HepG2 (cell line): ENCODE data around the gene AANAT. TPM values are rescaled to one million over a fixed set of nuclear protein-coding genes. Genes with fewer than 3 reads are reported as not detected.

ENCODE experiments used
- ATF1 ChIP-seq: IDR thresholded peaks from 2 replicates; pipeline ENCODE4 v1.6.1; 2016; ENCODE audit warnings: mild to moderate bottlenecking, control low read depth
- CENPBD1 ChIP-seq: sonication (generic); formaldehyde crosslinking; IDR thresholded peaks from 2 replicates; pipeline ENCODE4 v1.8.0; 2022; ENCODE audit warnings: missing genetic modification reagents, low read depth, mild to moderate bottlenecking, borderline replicate concordance
- CREBL2 ChIP-seq: sonication (generic); formaldehyde crosslinking; IDR thresholded peaks from 2 replicates; pipeline ENCODE4 v1.8.1; 2023; ENCODE audit warnings: missing genetic modification reagents, mild to moderate bottlenecking, borderline replicate concordance
- FOXO4 ChIP-seq: sonication (generic); formaldehyde crosslinking; conservative IDR thresholded peaks from 2 replicates; pipeline ENCODE4 v1.8.1; 2023; ENCODE audit warnings: missing genetic modification reagents
- FOXP1 ChIP-seq, 2 experiments: fragments of 450-650 bp in 1 of 2; IDR thresholded peaks; 2 replicates each; pipeline ENCODE4 v1.6.1; 2017 to 2018; ENCODE audit warnings: antibody characterized with exemption in 1 of 2
- FOXP4 ChIP-seq: sonication (generic); formaldehyde crosslinking; IDR thresholded peaks from 2 replicates; pipeline ENCODE4 v1.4.0; 2020; ENCODE audit warnings: missing genetic modification reagents
- GRHL1 ChIP-seq: sonication (generic); formaldehyde crosslinking; conservative IDR thresholded peaks from 2 replicates; pipeline ENCODE4 v1.8.0; 2022; ENCODE audit warnings: missing genetic modification reagents
- MLLT10 ChIP-seq: sonication (generic); formaldehyde crosslinking; IDR thresholded peaks from 2 replicates; pipeline ENCODE4 v1.4.0; 2020; ENCODE audit warnings: missing genetic modification reagents
- MYC ChIP-seq: sonication (generic); formaldehyde crosslinking; IDR thresholded peaks from 2 replicates; pipeline ENCODE4 v1.9.0; 2021; ENCODE audit warnings: missing genetic modification reagents, borderline replicate concordance
- NAIF1 ChIP-seq: sonication (generic); formaldehyde crosslinking; IDR thresholded peaks from 2 replicates; pipeline ENCODE4 v1.5.0; 2020; ENCODE audit warnings: mild to moderate bottlenecking, missing genetic modification reagents, borderline replicate concordance
- NCOA2 ChIP-seq: sonication (generic); formaldehyde crosslinking; IDR thresholded peaks from 2 replicates; pipeline ENCODE4 v1.8.0; 2022; ENCODE audit warnings: inconsistent platforms
- PCBP1 ChIP-seq: fragments of 200-400 bp; formaldehyde crosslinking; IDR thresholded peaks from 2 replicates; pipeline ENCODE4 v1.6.1; 2017; ENCODE audit warnings: mild to moderate bottlenecking, low read depth, low read length, borderline replicate concordance
- RFX1 ChIP-seq: fragments of 450-650 bp; IDR thresholded peaks from 2 replicates; pipeline ENCODE4 v1.6.1; 2017
- SNAPC2 ChIP-seq: sonication (generic); formaldehyde crosslinking; IDR thresholded peaks from 2 replicates; pipeline ENCODE4 v1.8.1; 2022; ENCODE audit warnings: mild to moderate bottlenecking, missing genetic modification reagents
- TBX3 ChIP-seq: fragments of 450-650 bp; IDR thresholded peaks from 2 replicates; pipeline ENCODE4 v1.6.1; 2017; ENCODE audit warnings: antibody characterized with exemption, mild to moderate bottlenecking, inconsistent platforms, borderline replicate concordance
- ZNF225 ChIP-seq: sonication (generic); formaldehyde crosslinking; IDR thresholded peaks from 2 replicates; pipeline ENCODE4 v1.4.0; 2020; ENCODE audit warnings: mild to moderate bottlenecking, missing genetic modification reagents
- ZNF446 ChIP-seq: sonication (generic); formaldehyde crosslinking; IDR thresholded peaks from 2 replicates; pipeline ENCODE4 v1.5.0; 2020; ENCODE audit warnings: mild to moderate bottlenecking, missing genetic modification reagents
- ZNF550 ChIP-seq: sonication (generic); formaldehyde crosslinking; IDR thresholded peaks from 2 replicates; pipeline ENCODE4 v1.4.0; 2020; ENCODE audit warnings: mild to moderate bottlenecking, missing genetic modification reagents, borderline replicate concordance
- ZNF614 ChIP-seq: IDR thresholded peaks from 2 replicates; pipeline ENCODE4 v1.6.1; 2018; ENCODE audit warnings: missing biosample characterization, missing genetic modification reagents, inconsistent platforms, borderline replicate concordance
- ZNF781 ChIP-seq: sonication (generic); formaldehyde crosslinking; IDR thresholded peaks from 2 replicates; pipeline ENCODE4 v1.5.1; 2020; ENCODE audit warnings: borderline replicate concordance, mild to moderate bottlenecking, missing genetic modification reagents; ENCODE audit errors: not compliant biosample characterization
- ZNF790 ChIP-seq: sonication (generic); formaldehyde crosslinking; IDR thresholded peaks from 2 replicates; pipeline ENCODE4 v1.8.0; 2022; ENCODE audit warnings: missing genetic modification reagents, mild to moderate bottlenecking, borderline replicate concordance
- ZSCAN21 ChIP-seq: sonication (generic); formaldehyde crosslinking; IDR thresholded peaks from 2 replicates; pipeline ENCODE4 v1.8.0; 2022; ENCODE audit warnings: mild to moderate bottlenecking, missing genetic modification reagents, moderate library complexity, borderline replicate concordance
- ZSCAN29 ChIP-seq: sonication (generic); formaldehyde crosslinking; conservative IDR thresholded peaks from 2 replicates; pipeline ENCODE4 v1.4.0; 2020; ENCODE audit warnings: mild to moderate bottlenecking, missing genetic modification reagents
- polyA plus RNA-seq, 8 experiments: library from polyadenylated mRNA; depleted of rRNA in 3 of 8; stranded (reverse) in 7 of 8; unstranded in 1 of 8; fragments of >200 nt; fragmentation: Illumina TruSeq in 4 of 8; extraction: Trizol in 4 of 8; gene quantifications; 2 replicates each; pipeline versions ENCODE4 v1.2.1 to v1.2.3, GENCODE V29; 2011 to 2016; ENCODE audit warnings: low read depth in 4 of 8, missing spikeins in 1 of 8, mixed read lengths in 1 of 8; ENCODE audit not compliant: insufficient read depth in 1 of 8
- total RNA-seq, 5 experiments: library from RNA; depleted of rRNA; stranded (reverse); fragments of >200 nt; fragmentation: Illumina TruSeq; extraction: Trizol; gene quantifications; 2 replicates each; pipeline ENCODE4 v1.2.3, GENCODE V29; 2016; ENCODE audit warnings: low read depth in 1 of 5

Gene AANAT
- total and polyA plus RNA-seq, 2 of the 13 experiments (the other 11 are each of a cell fraction or from before 2014, with no cell fraction given) = 0.07 TPM; not detected in 1

- peak; percentile 49; the same call in 1 of the 2 replicates for TF ChIP-seq FOXP4 (CRISPR knock-in tag)
- peak; percentile 81; the same call in 1 of the 2 replicates for TF ChIP-seq MYC (CRISPR knock-in tag)
- peak; percentile 58; the same call in 1 of the 2 replicates for TF ChIP-seq ZNF614 (CRISPR knock-in tag)
- no peak for TF ChIP-seq GRHL1
- peak; percentile 39 for TF ChIP-seq ZSCAN29 (CRISPR knock-in tag)
- TF ChIP-seq NCOA2 (CRISPR knock-in tag) = peak; percentile 18; the same call in 1 of the 2 replicates
- no peak for TF ChIP-seq FOXO4 (CRISPR knock-in tag)
- TF ChIP-seq ZSCAN21 (CRISPR knock-in tag) = peak; percentile 65
- no peak for TF ChIP-seq ZNF225 (CRISPR knock-in tag)
- TF ChIP-seq CENPBD1 (CRISPR knock-in tag) = no peak; the same call in 1 of the 2 replicates
- TF ChIP-seq ZNF550 (CRISPR knock-in tag) = peak; percentile 60; the same call in 1 of the 2 replicates
- TF ChIP-seq ZNF790 (CRISPR knock-in tag) = no peak; the same call in 1 of the 2 replicates
- no peak for TF ChIP-seq MLLT10 (CRISPR knock-in tag)
- TF ChIP-seq CREBL2 (CRISPR knock-in tag) = no peak
- no peak for TF ChIP-seq TBX3
- TF ChIP-seq ATF1 (CRISPR knock-in tag) = no peak
- no peak for TF ChIP-seq ZNF781 (CRISPR knock-in tag)
- TF ChIP-seq RFX1 = no peak
- no peak for TF ChIP-seq ZNF446 (CRISPR knock-in tag)
- no peak for TF ChIP-seq FOXP1 (IDR thresholded peaks at IDR 0.05)
- peak; percentile 9; the same call in 1 of the 2 replicates for TF ChIP-seq FOXP1 (CRISPR knock-in tag; IDR thresholded peaks at IDR 0.05)
- no peak for TF ChIP-seq SNAPC2 (CRISPR knock-in tag)
- no peak for TF ChIP-seq PCBP1
- TF ChIP-seq NAIF1 (CRISPR knock-in tag) = no peak
Measured at GRCh38 chr17:76497979-76498875, 30.8 kb downstream of the AANAT start (continued).
